B cell (primary cell): ENCODE results near the gene MCTP1. TPM values are rescaled to one million over a fixed set of nuclear protein-coding genes. Genes with fewer than 3 reads are reported as not detected.

ENCODE experiments used
- ATAC-seq: fragments of 200-7000 bp; cut with Tn5 transposase; one replicate; pipeline ENCODE4 v1.10.0; 2021; ENCODE audit warnings: low read depth, mild to moderate bottlenecking, moderate number of reproducible peaks, moderate library complexity
- CTCF ChIA-PET: fragments of 350-600 bp; sonication (Branson Sonifier 250); formaldehyde crosslinking; loops from one replicate; lab custom pipeline; 2021; ENCODE audit warnings: antibody characterized with exemption, inconsistent platforms; lab: Charles Lee
- POLR2A ChIA-PET: fragments of 350-600 bp; sonication (Branson Sonifier 250); formaldehyde crosslinking; loops from one replicate; lab custom pipeline; 2021; ENCODE audit warnings: antibody characterized with exemption; lab: Charles Lee
- DNase-seq: peaks from one replicate; pipeline ENCODE4 v3.0.0; 2013
- H2AFZ ChIP-seq: 2 replicates; pipeline ENCODE4 v1.6.1; 2012; ENCODE audit warnings: mild to moderate bottlenecking, low read depth, low read length; ENCODE audit not compliant: insufficient read depth, poor library complexity, severe bottlenecking
- H3K27ac ChIP-seq, 2 donors: 1 replicate in 1 of 2; 2 replicates in 1 of 2; pipeline ENCODE4 v1.5.1; 2012 to 2013; ENCODE audit warnings: low read length in 2 of 2, mild to moderate bottlenecking in 2 of 2, moderate library complexity in 1 of 2
- H3K27me3 ChIP-seq, 4 experiments: fragments of 200-600 bp in 1 of 4; sonication (generic) in 1 of 4; replicated peaks in 1 of 4; 1 replicate in 2 of 4; 2 replicates in 2 of 4; pipeline versions ENCODE4 v1.6.1 to v1.7.0; 2013 to 2016; ENCODE audit warnings: low read length in 3 of 4, mild to moderate bottlenecking in 2 of 4, mixed read lengths in 1 of 4, moderate library complexity in 1 of 4; ENCODE audit not compliant: insufficient read depth in 4 of 4, control insufficient read depth in 3 of 4; ENCODE audit errors: control extremely low read depth in 1 of 4
- H3K36me3 ChIP-seq, 2 experiments: replicated peaks in 1 of 2; 1 replicate in 1 of 2; 2 replicates in 1 of 2; pipeline versions ENCODE4 v1.6.1 to v1.7.1; 2013; ENCODE audit warnings: low read length in 1 of 2; ENCODE audit not compliant: insufficient read depth in 2 of 2, control insufficient read depth in 1 of 2; ENCODE audit errors: control extremely low read depth in 1 of 2, extremely low read depth in 1 of 2
- H3K4me1 ChIP-seq, 2 donors: fragments of 200-600 bp in 1 of 2; sonication (generic) in 1 of 2; 1 replicate in 1 of 2; 2 replicates in 1 of 2; pipeline versions ENCODE4 v1.5.1 to v1.6.1; 2013 to 2017; ENCODE audit warnings: low read length in 2 of 2; ENCODE audit not compliant: control insufficient read depth in 2 of 2, insufficient read depth in 2 of 2
- H3K4me2 ChIP-seq: replicated peaks from 2 replicates; pipeline ENCODE3; 2012; ENCODE audit warnings: mild to moderate bottlenecking, low read depth, low read length; ENCODE audit not compliant: poor library complexity, severe bottlenecking
- H3K4me3 ChIP-seq, 5 experiments: fragments of 200-600 bp in 1 of 5; sonication (generic) in 1 of 5; 1 replicate in 3 of 5; 2 replicates in 2 of 5; pipeline versions ENCODE4 v1.5.1 to v1.7.0; 2011 to 2016; ENCODE audit warnings: low read length in 4 of 5, mild to moderate bottlenecking in 4 of 5, low read depth in 2 of 5, control low read depth in 1 of 5, moderate library complexity in 1 of 5; ENCODE audit not compliant: insufficient read depth in 1 of 5; ENCODE audit errors: control extremely low read depth in 1 of 5, extremely low read depth in 1 of 5
- H3K79me2 ChIP-seq: fragments of 200-600 bp; sonication (generic); one replicate; pipeline ENCODE4 v1.6.0; 2016; ENCODE audit warnings: low read length; ENCODE audit not compliant: control insufficient read depth, insufficient read depth
- H3K9ac ChIP-seq: fragments of 200-600 bp; sonication (generic); 2 replicates; pipeline ENCODE4 v1.6.1; 2017; ENCODE audit warnings: mild to moderate bottlenecking, low read length, moderate library complexity
- H3K9me3 ChIP-seq, 3 donors: one replicate each; pipeline versions ENCODE4 v1.6.1 to v1.7.1; 2013; ENCODE audit warnings: low read length in 2 of 3; ENCODE audit not compliant: control insufficient read depth in 2 of 3, insufficient read depth in 1 of 3; ENCODE audit errors: control extremely low read depth in 1 of 3
- H4K20me1 ChIP-seq: 2 replicates; pipeline ENCODE4 v1.6.0; 2012; ENCODE audit warnings: mild to moderate bottlenecking, low read length; ENCODE audit not compliant: insufficient read depth, control insufficient read depth, poor library complexity, severe bottlenecking
- H3K27ac Mint-ChIP-seq: one replicate; pipeline ENCODE4 v1.8.0; 2021; ENCODE audit warnings: mixed read lengths
- H3K27me3 Mint-ChIP-seq: one replicate; pipeline ENCODE4 v1.8.0; 2021; ENCODE audit warnings: mixed read lengths
- H3K4me1 Mint-ChIP-seq: one replicate; pipeline ENCODE4 v1.8.0; 2021; ENCODE audit warnings: mixed read lengths
- H3K4me3 Mint-ChIP-seq: one replicate; pipeline ENCODE4 v1.8.0; 2021; ENCODE audit warnings: mixed read lengths
- H3K9me3 Mint-ChIP-seq: one replicate; pipeline ENCODE4 v1.8.0; 2022; ENCODE audit warnings: mixed read lengths; ENCODE audit not compliant: insufficient read depth
- EZH2 ChIP-seq: IDR thresholded peaks from 2 replicates; pipeline ENCODE4 v1.6.1; 2012; ENCODE audit warnings: borderline replicate concordance, low read depth, mild to moderate bottlenecking, moderate library complexity, low read length; ENCODE audit not compliant: insufficient read depth, poor library complexity, severe bottlenecking
- WGBS: methylation state at CpG from one replicate; pipeline ENCODE4 v1.1.5; 2013; ENCODE audit warnings: missing lambda C conversion rate; ENCODE audit not compliant: insufficient coverage; 5-methylcytosine and 5-hydroxymethylcytosine counted together
- intact Hi-C: fragments of 100-400 bp; cut with micrococcal nuclease; formaldehyde crosslinking; loops from one replicate; pipeline ENCODE4 v1.10.0; 2022
- polyA plus RNA-seq: library from polyadenylated mRNA; depleted of rRNA; stranded (reverse); fragments of >200 nt; gene quantifications from 2 replicates; pipeline ENCODE4 v1.2.3, GENCODE V29; 2012
- total RNA-seq, 2 donors: library from RNA; stranded (reverse); fragments of 120-200 nt in 1 of 2; gene quantifications; 1 replicate in 1 of 2; 2 replicates in 1 of 2; pipeline versions ENCODE4 v1.2.3 to v1.2.4, GENCODE V29; 2013 to 2022
- TF ChIP-seq, protein P1 (sequence below): fragments of 200-600 bp; IDR thresholded peaks from one replicate; pipeline ENCODE4 v1.8.0; 2022; ENCODE audit warnings: antibody characterized with exemption, mild to moderate bottlenecking

Gene MCTP1
- total and polyA plus RNA-seq, 2 donors (not counting 1 experiment from before 2014, with no cell fraction given): 0.42 to 2.5 TPM

- peaks cover 0 to 15% of the 10 kb centered on the region in 2 experiments for H3K36me3 ChIP-seq
- no CpG with 5 or more reads among the region's 2 CpGs for WGBS
- H3K4me3 Mint-ChIP-seq: no peak overlapping the region
- H3K27me3 ChIP-seq: no peaks in the 10 kb centered on the region
- no peak overlapping the region for H3K27ac Mint-ChIP-seq
- TF ChIP-seq EZH2: no peak
- TF ChIP-seq, protein P1, sequence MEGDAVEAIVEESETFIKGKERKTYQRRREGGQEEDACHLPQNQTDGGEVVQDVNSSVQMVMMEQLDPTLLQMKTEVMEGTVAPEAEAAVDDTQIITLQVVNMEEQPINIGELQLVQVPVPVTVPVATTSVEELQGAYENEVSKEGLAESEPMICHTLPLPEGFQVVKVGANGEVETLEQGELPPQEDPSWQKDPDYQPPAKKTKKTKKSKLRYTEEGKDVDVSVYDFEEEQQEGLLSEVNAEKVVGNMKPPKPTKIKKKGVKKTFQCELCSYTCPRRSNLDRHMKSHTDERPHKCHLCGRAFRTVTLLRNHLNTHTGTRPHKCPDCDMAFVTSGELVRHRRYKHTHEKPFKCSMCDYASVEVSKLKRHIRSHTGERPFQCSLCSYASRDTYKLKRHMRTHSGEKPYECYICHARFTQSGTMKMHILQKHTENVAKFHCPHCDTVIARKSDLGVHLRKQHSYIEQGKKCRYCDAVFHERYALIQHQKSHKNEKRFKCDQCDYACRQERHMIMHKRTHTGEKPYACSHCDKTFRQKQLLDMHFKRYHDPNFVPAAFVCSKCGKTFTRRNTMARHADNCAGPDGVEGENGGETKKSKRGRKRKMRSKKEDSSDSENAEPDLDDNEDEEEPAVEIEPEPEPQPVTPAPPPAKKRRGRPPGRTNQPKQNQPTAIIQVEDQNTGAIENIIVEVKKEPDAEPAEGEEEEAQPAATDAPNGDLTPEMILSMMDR: no peak
- ChIA-PET CTCF (no interaction called here), POLR2A (no interaction called here)
- H3K9me3 Mint-ChIP-seq: no peaks in the 10 kb centered on the region
- H3K79me2 ChIP-seq: no peaks in the 10 kb centered on the region
- no peaks in the 10 kb centered on the region for H3K4me1 ChIP-seq
- H3K4me1 Mint-ChIP-seq: no peaks in the 10 kb centered on the region
- H2AFZ ChIP-seq: no peak overlapping the region
- no peaks in the 10 kb centered on the region for H3K9me3 ChIP-seq
- H3K27me3 Mint-ChIP-seq: no peaks in the 10 kb centered on the region
- ATAC-seq: no peak
- H3K27ac ChIP-seq: no peak overlapping the region
- H4K20me1 ChIP-seq: no peaks in the 10 kb centered on the region
- H3K9ac ChIP-seq: no peak overlapping the region
- no peak overlapping the region for H3K4me3 ChIP-seq
- DNase-seq: no peak
- H3K4me2 ChIP-seq: no peak overlapping the region
- intact Hi-C loops: loop anchor here (5.0 kb wide), 1 partner anchor 77 kb away; the partner anchor contains the start of genes KIAA0825 and SLF1
Observed at GRCh38 chr5:94694671-94695070, 590.2 kb downstream of the MCTP1 start.

DNA sequence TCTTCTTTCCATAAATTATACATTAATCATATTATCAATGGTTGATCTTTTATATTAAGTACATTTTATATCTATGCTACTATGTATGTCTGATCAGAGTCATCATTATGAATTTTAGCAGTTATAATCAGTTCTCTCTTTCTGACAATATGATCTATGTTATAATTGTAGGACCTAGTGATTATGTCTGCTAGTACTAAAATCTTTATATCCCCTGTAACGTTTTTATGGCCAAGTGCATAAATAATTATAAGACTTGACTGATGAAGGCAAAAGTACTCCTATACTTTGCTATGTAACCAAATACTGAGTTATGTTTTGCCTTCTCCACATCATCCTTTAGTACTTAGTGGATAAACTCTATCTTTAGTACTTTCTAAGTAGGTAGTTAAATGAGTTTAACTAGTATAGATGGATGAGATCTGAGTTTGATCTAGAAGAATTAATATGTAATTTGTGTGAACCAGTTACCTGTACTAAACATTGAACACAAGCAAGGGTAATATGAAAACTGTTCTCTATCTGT, 591.0 kb downstream of the MCTP1 start:
- ChIA-PET POLR2A (no interaction called here), CTCF (no interaction called here)
- no peaks in the 10 kb centered on the region for H3K4me1 Mint-ChIP-seq
- no peak overlapping the region for H3K4me2 ChIP-seq
- DNase-seq (no peak), ATAC-seq (no peak)
- H2AFZ ChIP-seq: no peak overlapping the region
- intact Hi-C loops: loop anchor here (2.0 to 5.0 kb wide), 2 partner anchors 77 to 169 kb away; partner anchors contain the start of genes KIAA0825 and SLF1
- H3K79me2 ChIP-seq: no peaks in the 10 kb centered on the region
- H3K9me3 ChIP-seq: no peaks in the 10 kb centered on the region
- H3K4me3 Mint-ChIP-seq: no peak overlapping the region
- peaks cover 0 to 20% of the 10 kb centered on the region in 2 experiments for H3K36me3 ChIP-seq
- no peaks in the 10 kb centered on the region for H3K4me1 ChIP-seq
- H3K9me3 Mint-ChIP-seq: no peaks in the 10 kb centered on the region
- no peak overlapping the region for H3K9ac ChIP-seq
- H3K27ac Mint-ChIP-seq: no peak overlapping the region
- H3K4me3 ChIP-seq: no peak overlapping the region
- H4K20me1 ChIP-seq: no peaks in the 10 kb centered on the region
- WGBS: no CpG with 5 or more reads among the region's 1 CpG
- H3K27me3 ChIP-seq: no peaks in the 10 kb centered on the region
- TF ChIP-seq, protein P1: no peak
- TF ChIP-seq EZH2: no peak
- no peak overlapping the region for H3K27ac ChIP-seq
- no peaks in the 10 kb centered on the region for H3K27me3 Mint-ChIP-seq
